WTC11 (cell line): ENCODE results near the gene LCN1. TPM values are rescaled to one million over a fixed set of nuclear protein-coding genes. Genes with fewer than 3 reads are reported as not detected.

Experiments used
- ATAC-seq: fragments of 200-7000 bp; cut with Tn5 transposase; 2 replicates; pipeline ENCODE4 v1.10.0; 2021; ENCODE audit warnings: mild to moderate bottlenecking, moderate library complexity
- CTCF ChIA-PET: fragments of 300-600 bp; sonication (Branson Sonifier 250); formaldehyde crosslinking; loops from one replicate; lab custom pipeline; 2021; ENCODE audit warnings: antibody characterized with exemption; lab: Charles Lee
- POLR2A ChIA-PET: fragments of 350-600 bp; sonication (Branson Sonifier 250); formaldehyde crosslinking; loops from one replicate; lab custom pipeline; 2021; ENCODE audit warnings: antibody characterized with exemption; lab: Charles Lee
- DNase-seq: peaks from one replicate; pipeline ENCODE4 v3.0.0; 2021; ENCODE audit warnings: low spot score
- H3K27ac Mint-ChIP-seq: 2 replicates; pipeline ENCODE4 v1.8.0; 2021; ENCODE audit warnings: mixed read lengths
- H3K27me3 Mint-ChIP-seq: 2 replicates; pipeline ENCODE4 v1.8.0; 2021; ENCODE audit warnings: low read depth, mild to moderate bottlenecking, moderate library complexity, mixed read lengths
- H3K36me3 Mint-ChIP-seq: 2 replicates; pipeline ENCODE4 v1.8.0; 2021; ENCODE audit warnings: mixed read lengths
- H3K4me1 Mint-ChIP-seq: 2 replicates; pipeline ENCODE4 v1.8.0; 2022; ENCODE audit warnings: mixed read lengths
- H3K4me3 Mint-ChIP-seq: 2 replicates; pipeline ENCODE4 v1.8.0; 2021; ENCODE audit warnings: mild to moderate bottlenecking, moderate library complexity, mixed read lengths
- H3K9me3 Mint-ChIP-seq: 2 replicates; pipeline ENCODE4 v1.8.0; 2021; ENCODE audit warnings: mixed read lengths
- ATF1 ChIP-seq: sonication (generic); formaldehyde crosslinking; IDR thresholded peaks from 2 replicates; pipeline ENCODE4 v1.8.1; 2023; ENCODE audit warnings: mild to moderate bottlenecking, moderate library complexity, missing genetic modification reagents
- ELF4 ChIP-seq: sonication (generic); formaldehyde crosslinking; IDR thresholded peaks from 2 replicates; pipeline ENCODE4 v1.8.1; 2022; ENCODE audit warnings: low read depth, mild to moderate bottlenecking, moderate library complexity, missing genetic modification reagents
- EMX1 ChIP-seq: fragments of 250-450 bp; sonication (Bioruptor Pico); IDR thresholded peaks from 2 replicates; pipeline ENCODE4 v1.8.0; 2021; ENCODE audit warnings: mild to moderate bottlenecking
- ERG ChIP-seq: fragments of 250-450 bp; sonication (Bioruptor Pico); IDR thresholded peaks from 2 replicates; pipeline ENCODE4 v1.8.0; 2021; ENCODE audit warnings: mild to moderate bottlenecking
- ESRRA ChIP-seq: sonication (generic); formaldehyde crosslinking; IDR thresholded peaks from 2 replicates; pipeline ENCODE4 v1.8.1; 2022; ENCODE audit warnings: mild to moderate bottlenecking, missing genetic modification reagents, borderline replicate concordance
- FOXK1 ChIP-seq: sonication (generic); formaldehyde crosslinking; IDR thresholded peaks from 2 replicates; pipeline ENCODE4 v1.8.0; 2022; ENCODE audit warnings: mild to moderate bottlenecking, moderate library complexity, missing genetic modification reagents
- MLX ChIP-seq: sonication (generic); formaldehyde crosslinking; IDR thresholded peaks from 2 replicates; pipeline ENCODE4 v1.8.1; 2023; ENCODE audit warnings: mild to moderate bottlenecking, missing genetic modification reagents, moderate library complexity
- NFE2L1 ChIP-seq: sonication (generic); formaldehyde crosslinking; IDR thresholded peaks from 2 replicates; pipeline ENCODE4 v1.8.1; 2023; ENCODE audit warnings: missing genetic modification reagents
- RORB ChIP-seq: fragments of 250-450 bp; sonication (Bioruptor Pico); IDR thresholded peaks from 2 replicates; pipeline ENCODE4 v1.9.0; 2021; ENCODE audit warnings: mild to moderate bottlenecking
- SMAD4 ChIP-seq: sonication (generic); formaldehyde crosslinking; IDR thresholded peaks from 2 replicates; pipeline ENCODE4 v1.8.0; 2022; ENCODE audit warnings: mild to moderate bottlenecking, missing genetic modification reagents
- TCF7 ChIP-seq: sonication (generic); formaldehyde crosslinking; IDR thresholded peaks from 2 replicates; pipeline ENCODE4 v1.8.0; 2022; ENCODE audit warnings: mild to moderate bottlenecking, low read depth, missing genetic modification reagents, moderate library complexity
- TEAD4 ChIP-seq: sonication (generic); formaldehyde crosslinking; IDR thresholded peaks from 2 replicates; pipeline ENCODE4 v1.8.0; 2022; ENCODE audit warnings: mild to moderate bottlenecking, missing genetic modification reagents
- ZNF219 ChIP-seq: sonication (generic); formaldehyde crosslinking; IDR thresholded peaks from 2 replicates; pipeline ENCODE4 v1.8.0; 2023; ENCODE audit warnings: missing genetic modification reagents, mild to moderate bottlenecking, borderline replicate concordance
- ZNF317 ChIP-seq: sonication (generic); formaldehyde crosslinking; IDR thresholded peaks from 2 replicates; pipeline ENCODE4 v1.8.1; 2023; ENCODE audit warnings: low read depth, mild to moderate bottlenecking, moderate library complexity, missing genetic modification reagents, borderline replicate concordance
- ZNF423 ChIP-seq: fragments of 250-450 bp; sonication (Bioruptor Pico); IDR thresholded peaks from 2 replicates; pipeline ENCODE4 v2.1.2; 2022; ENCODE audit warnings: mild to moderate bottlenecking, moderate library complexity
- ZNF512 ChIP-seq: sonication (generic); formaldehyde crosslinking; IDR thresholded peaks from 2 replicates; pipeline ENCODE4 v1.8.1; 2022; ENCODE audit warnings: missing genetic modification reagents, borderline replicate concordance
- ZNF671 ChIP-seq: fragments of 250-450 bp; sonication (Bioruptor Pico); IDR thresholded peaks from 2 replicates; pipeline ENCODE4 v1.8.0; 2021; ENCODE audit warnings: mild to moderate bottlenecking
- total RNA-seq: library from RNA; stranded (reverse); gene quantifications from 3 replicates; pipeline ENCODE4 v1.2.3, GENCODE V29; 2021

The LCN1 gene
- total RNA-seq, 1 experiment from 2014 or later: not detected

GRCh38 chr9:135563039-135563476, 41.8 kb downstream of the LCN1 start:
- Mint-ChIP-seq H3K36me3 (no peaks in the 10 kb centered on the region), H3K27ac (no peak overlapping the region)

GRCh38 chr9:135563858-135564257, 42.6 kb downstream of the LCN1 start:
- peaks cover under 1% of the 10 kb centered on the region for H3K36me3 Mint-ChIP-seq
- DNase-seq: no peak
- H3K27me3 Mint-ChIP-seq: no peaks in the 10 kb centered on the region
- TF ChIP-seq SMAD4 (no peak), NFE2L1 (CRISPR knock-in tag) (no peak)
- TF ChIP-seq, all 79 proteins: peak for 0
- CTCF ChIA-PET: interaction anchor here (1.5 kb wide), 1 partner anchor 59 kb away, joined by 4 read pairs; no protein-coding TSS in a partner anchor
- H3K27ac Mint-ChIP-seq: no peak overlapping the region
- POLR2A ChIA-PET: no interaction called here
- H3K9me3 Mint-ChIP-seq: peaks cover 4% of the 10 kb centered on the region
- H3K4me1 Mint-ChIP-seq: no peaks in the 10 kb centered on the region; the same call in 1 of the 2 replicates
- no peak for ATAC-seq
- H3K4me3 Mint-ChIP-seq: no peak overlapping the region

More at GRCh38 chr9:135563039-135563476, 41.8 kb downstream of the LCN1 start:
- POLR2A ChIA-PET: no interaction called here
- Mint-ChIP-seq H3K27me3 (no peaks in the 10 kb centered on the region), H3K4me1 (no peaks in the 10 kb centered on the region; the same call in 1 of the 2 replicates), H3K4me3 (no peak overlapping the region), H3K9me3 (no peaks in the 10 kb centered on the region)
- CTCF ChIA-PET: no interaction called here
- no peak for DNase-seq
- ATAC-seq: no peak
- TF ChIP-seq ESRRA (CRISPR knock-in tag) (no peak), TEAD4 (CRISPR knock-in tag) (no peak), MLX (CRISPR knock-in tag) (no peak), RORB (no peak), ZNF317 (CRISPR knock-in tag) (no peak), ERG (CRISPR knock-in tag) (no peak), ZNF512 (CRISPR knock-in tag) (no peak), TCF7 (CRISPR knock-in tag) (no peak), ATF1 (CRISPR knock-in tag) (no peak), ELF4 (no peak)
- TF ChIP-seq, all 79 proteins: peak for 0

GRCh38 chr9:135565141-135565628, 43.9 kb downstream of the LCN1 start:
- POLR2A ChIA-PET: no interaction called here
- H3K36me3 Mint-ChIP-seq: peaks cover 12% of the 10 kb centered on the region
- H3K4me3 Mint-ChIP-seq: no peak overlapping the region
- no peak overlapping the region for H3K27ac Mint-ChIP-seq
- CTCF ChIA-PET: interaction anchor here (0.9 to 1.5 kb wide), 3 partner anchors 9 to 61 kb away, joined by 3 to 4 read pairs (median 3); no protein-coding TSS in a partner anchor
- ATAC-seq (no peak), DNase-seq (no peak)
- no peaks in the 10 kb centered on the region for H3K27me3 Mint-ChIP-seq
- TF ChIP-seq ZNF671 (CRISPR knock-in tag): no peak
- TF ChIP-seq ZNF423 (CRISPR knock-in tag): 0 out of 2 replicates have a peak, but pooled peaks have one; percentile 12
- peaks cover 15% of the 10 kb centered on the region for H3K9me3 Mint-ChIP-seq
- H3K4me1 Mint-ChIP-seq: no peaks in the 10 kb centered on the region; the same call in 1 of the 2 replicates

GRCh38 chr9:135565636-135566035, 44.4 kb downstream of the LCN1 start:
- POLR2A ChIA-PET: no interaction called here
- Mint-ChIP-seq H3K4me3 (no peak overlapping the region), H3K36me3 (peaks cover 12% of the 10 kb centered on the region), H3K4me1 (peaks cover 3% of the 10 kb centered on the region), H3K27me3 (no peaks in the 10 kb centered on the region), H3K27ac (no peak overlapping the region), H3K9me3 (peaks cover 15% of the 10 kb centered on the region)
- CTCF ChIA-PET: interaction anchor here (0.9 to 1.2 kb wide), 3 partner anchors 9 to 13 kb away, joined by 3 read pairs; no protein-coding TSS in a partner anchor
- TF ChIP-seq FOXK1 (CRISPR knock-in tag) (no peak), EMX1 (no peak), ZNF219 (CRISPR knock-in tag) (no peak)
- DNase-seq (no peak), ATAC-seq (no peak)
